Esophagus squamous epithelium (tissue), 4 donors: ENCODE data around the gene RAB24.
A peak's percentile ranks its signal among the peaks of the same experiment; 100 is the strongest.

Experiments
- POLR2A ChIP-seq, 4 donors: fragments of 450-650 bp; IDR thresholded peaks; one replicate each; pipeline ENCODE4 v1.6.1; 2017; ENCODE audit warnings: antibody characterized with exemption in 4 of 4, mild to moderate bottlenecking in 4 of 4, moderate library complexity in 3 of 4
- TF ChIP-seq, protein P1 (sequence below), 6 experiments: fragments of 450-650 bp in 4 of 6; fragments of 200-600 bp in 2 of 6; sonication (generic) in 2 of 6; IDR thresholded peaks; one replicate each; pipeline ENCODE4 v1.5.1; 2016 to 2019; ENCODE audit warnings: antibody characterized with exemption in 6 of 6, mild to moderate bottlenecking in 4 of 6, moderate library complexity in 4 of 6

GRCh38 chr5:177311723-177312648 is 8.5 kb upstream of the RAB24 start, which contains the start of gene MXD3:
- TF ChIP-seq, protein P1, sequence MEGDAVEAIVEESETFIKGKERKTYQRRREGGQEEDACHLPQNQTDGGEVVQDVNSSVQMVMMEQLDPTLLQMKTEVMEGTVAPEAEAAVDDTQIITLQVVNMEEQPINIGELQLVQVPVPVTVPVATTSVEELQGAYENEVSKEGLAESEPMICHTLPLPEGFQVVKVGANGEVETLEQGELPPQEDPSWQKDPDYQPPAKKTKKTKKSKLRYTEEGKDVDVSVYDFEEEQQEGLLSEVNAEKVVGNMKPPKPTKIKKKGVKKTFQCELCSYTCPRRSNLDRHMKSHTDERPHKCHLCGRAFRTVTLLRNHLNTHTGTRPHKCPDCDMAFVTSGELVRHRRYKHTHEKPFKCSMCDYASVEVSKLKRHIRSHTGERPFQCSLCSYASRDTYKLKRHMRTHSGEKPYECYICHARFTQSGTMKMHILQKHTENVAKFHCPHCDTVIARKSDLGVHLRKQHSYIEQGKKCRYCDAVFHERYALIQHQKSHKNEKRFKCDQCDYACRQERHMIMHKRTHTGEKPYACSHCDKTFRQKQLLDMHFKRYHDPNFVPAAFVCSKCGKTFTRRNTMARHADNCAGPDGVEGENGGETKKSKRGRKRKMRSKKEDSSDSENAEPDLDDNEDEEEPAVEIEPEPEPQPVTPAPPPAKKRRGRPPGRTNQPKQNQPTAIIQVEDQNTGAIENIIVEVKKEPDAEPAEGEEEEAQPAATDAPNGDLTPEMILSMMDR (IDR thresholded peaks at IDR 0.05): no peak
- peak in 1 of 4 donors; percentile 38 for TF ChIP-seq POLR2A (IDR thresholded peaks at IDR 0.05)
